Measurements from ENCODE around the gene SORBS1. TPM values are rescaled to one million over a fixed set of nuclear protein-coding genes. Genes with fewer than 3 reads are reported as not detected.

Gene SORBS1
- total and polyA plus RNA-seq, 4 donors, result 33.2 to 71.3 (median 44.1) TPM

DNA sequence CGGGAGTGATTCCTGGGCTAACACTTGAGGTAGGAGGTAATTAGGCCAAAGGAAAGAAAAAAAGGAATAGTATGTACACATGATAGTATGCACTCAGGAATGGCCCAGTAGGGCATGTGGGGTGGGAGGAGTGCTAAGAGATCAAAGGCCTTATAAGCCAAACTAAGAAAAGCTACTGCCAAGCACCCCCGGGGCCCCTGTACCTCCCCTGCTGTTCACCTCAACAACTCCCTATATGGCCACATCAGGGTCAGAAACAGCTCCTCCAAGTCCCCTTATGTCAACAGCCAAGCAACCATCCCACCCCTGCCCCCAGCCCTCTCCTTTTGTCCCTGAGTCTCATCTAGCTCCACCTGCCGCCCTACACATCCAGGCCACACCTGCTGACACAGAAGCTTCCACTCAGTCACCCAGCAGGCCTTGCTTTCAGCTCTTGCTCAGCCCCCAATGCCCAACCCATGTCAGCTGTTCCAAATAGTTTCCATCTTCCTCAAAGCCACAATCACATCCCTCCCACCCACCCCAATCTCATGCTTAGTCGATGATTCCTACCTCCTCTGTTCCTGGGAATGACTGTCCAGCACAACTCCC is 80.2 kb downstream of the SORBS1 start:
- H3K4me1 ChIP-seq (ENCODE audit: control insufficient read depth in 4 of 4, insufficient read depth in 4 of 4, low read length in 3 of 4), result peaks cover 10 to 68% (median 53%) of the 10 kb centered on the region in 4 donors
- no peak overlapping the region for H3K4me3 ChIP-seq (ENCODE audit: low read depth in 1 of 3, low read length in 3 of 3)
- TF ChIP-seq HNF4G (IDR thresholded peaks at IDR 0.05) (no peak), RAD21 (IDR thresholded peaks at IDR 0.05) (no peak), YY1 (IDR thresholded peaks at IDR 0.05) (no peak), HNF4A (conservative IDR thresholded peaks at IDR 0.05) (no peak), FOXA1 (IDR thresholded peaks at IDR 0.05) (no peak), SP1 (IDR thresholded peaks at IDR 0.05) (no peak), RXRA (IDR thresholded peaks at IDR 0.05) (no peak), TAF1 (conservative IDR thresholded peaks at IDR 0.05) (no peak), GABPA (IDR thresholded peaks at IDR 0.05 in 1 of 2, conservative IDR thresholded peaks at IDR 0.05 in 1 of 2) (no peak), REST (IDR thresholded peaks at IDR 0.05) (no peak), NR2F2 (IDR thresholded peaks at IDR 0.05) (no peak), ZBTB33 (IDR thresholded peaks at IDR 0.05) (no peak), ATF3 (IDR thresholded peaks at IDR 0.05) (no peak), FOXA2 (IDR thresholded peaks at IDR 0.05) (no peak), JUND (IDR thresholded peaks at IDR 0.05) (no peak), EGR1 (IDR thresholded peaks at IDR 0.05; ENCODE audit: low read depth in 2 of 2) (no peak), MAX (IDR thresholded peaks at IDR 0.05) (no peak)
- TF ChIP-seq, protein P1, sequence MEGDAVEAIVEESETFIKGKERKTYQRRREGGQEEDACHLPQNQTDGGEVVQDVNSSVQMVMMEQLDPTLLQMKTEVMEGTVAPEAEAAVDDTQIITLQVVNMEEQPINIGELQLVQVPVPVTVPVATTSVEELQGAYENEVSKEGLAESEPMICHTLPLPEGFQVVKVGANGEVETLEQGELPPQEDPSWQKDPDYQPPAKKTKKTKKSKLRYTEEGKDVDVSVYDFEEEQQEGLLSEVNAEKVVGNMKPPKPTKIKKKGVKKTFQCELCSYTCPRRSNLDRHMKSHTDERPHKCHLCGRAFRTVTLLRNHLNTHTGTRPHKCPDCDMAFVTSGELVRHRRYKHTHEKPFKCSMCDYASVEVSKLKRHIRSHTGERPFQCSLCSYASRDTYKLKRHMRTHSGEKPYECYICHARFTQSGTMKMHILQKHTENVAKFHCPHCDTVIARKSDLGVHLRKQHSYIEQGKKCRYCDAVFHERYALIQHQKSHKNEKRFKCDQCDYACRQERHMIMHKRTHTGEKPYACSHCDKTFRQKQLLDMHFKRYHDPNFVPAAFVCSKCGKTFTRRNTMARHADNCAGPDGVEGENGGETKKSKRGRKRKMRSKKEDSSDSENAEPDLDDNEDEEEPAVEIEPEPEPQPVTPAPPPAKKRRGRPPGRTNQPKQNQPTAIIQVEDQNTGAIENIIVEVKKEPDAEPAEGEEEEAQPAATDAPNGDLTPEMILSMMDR (IDR thresholded peaks at IDR 0.05; ENCODE audit: low read depth, low read length, missing input control), result no peak
- no peak overlapping the region for H3K9ac ChIP-seq (ENCODE audit: low read depth in 1 of 2, low read length in 2 of 2)
- DNase-seq (ENCODE audit: low spot score), result no peak
- WGBS, result 67% methylated on average over 4 of the region's 4 CpGs
- no peaks in the 10 kb centered on the region for H3K36me3 ChIP-seq (ENCODE audit: control insufficient read depth in 4 of 4, insufficient read depth in 3 of 4, low read depth in 1 of 4, low read length in 3 of 4)
- no peaks in the 10 kb centered on the region for H3K27me3 ChIP-seq (ENCODE audit: control insufficient read depth in 4 of 4, insufficient read depth in 4 of 4, low read length in 3 of 4)
- H3K9me3 ChIP-seq (ENCODE audit: control insufficient read depth in 4 of 4, low read length in 3 of 4), result no peaks in the 10 kb centered on the region
- H3K27ac ChIP-seq (ENCODE audit: low read depth in 1 of 2, low read length in 2 of 2), result peak overlapping the region; percentile 70 to 86

All from liver (tissue), 9 donors.